ENCODE measurements around the gene SLC7A5.

Gene SLC7A5

GRCh38 chr16:87809150-87809902 lies 60.0 kb downstream of the SLC7A5 start:
- no peak for TF ChIP-seq USF1 (IDR thresholded peaks at IDR 0.05)
- no peak for TF ChIP-seq MAX (IDR thresholded peaks at IDR 0.05)
- TF ChIP-seq ZBTB7A (IDR thresholded peaks at IDR 0.05; ENCODE audit: low read depth): no peak
- TF ChIP-seq NFIC (IDR thresholded peaks at IDR 0.05): no peak
- TF ChIP-seq TEAD4 (IDR thresholded peaks at IDR 0.05): no peak
- no peak for TF ChIP-seq CREB1 (IDR thresholded peaks at IDR 0.05; ENCODE audit: low read depth)
- TF ChIP-seq CEBPB (IDR thresholded peaks at IDR 0.05): no peak

- TF ChIP-seq REST (IDR thresholded peaks at IDR 0.05; ENCODE audit: low read depth) (no peak), CEBPB (IDR thresholded peaks at IDR 0.05) (no peak), FOXM1 (IDR thresholded peaks at IDR 0.05; ENCODE audit: borderline replicate concordance, low read depth) (no peak), TEAD4 (IDR thresholded peaks at IDR 0.05) (no peak), ZBTB7A (IDR thresholded peaks at IDR 0.05; ENCODE audit: low read depth) (no peak), CREB1 (IDR thresholded peaks at IDR 0.05; ENCODE audit: low read depth) (no peak), MAX (IDR thresholded peaks at IDR 0.05) (no peak), TCF12 (IDR thresholded peaks at IDR 0.05; ENCODE audit: low read depth) (no peak), RAD21 (IDR thresholded peaks at IDR 0.05; ENCODE audit: low read depth) (no peak), USF1 (IDR thresholded peaks at IDR 0.05) (no peak), TAF1 (IDR thresholded peaks at IDR 0.05; ENCODE audit: low read depth) (no peak), EGR1 (IDR thresholded peaks at IDR 0.05) (no peak), YY1 (IDR thresholded peaks at IDR 0.05; ENCODE audit: low read depth) (no peak), NFIC (IDR thresholded peaks at IDR 0.05) (no peak), EP300 (IDR thresholded peaks at IDR 0.05; ENCODE audit: borderline replicate concordance) (no peak)
Measured at GRCh38 chr16:87808108-87808507, 61.2 kb downstream of the SLC7A5 start.

GRCh38 chr16:87806641-87807546 lies 62.4 kb downstream of the SLC7A5 start:
- TF ChIP-seq NFIC (IDR thresholded peaks at IDR 0.05) (peak; percentile 70; the same call in 1 of the 2 replicates), ZBTB7A (IDR thresholded peaks at IDR 0.05; ENCODE audit: low read depth) (0 out of 2 replicates have a peak, but pooled peaks have one; percentile 43), YY1 (IDR thresholded peaks at IDR 0.05; ENCODE audit: low read depth) (peak; percentile 64; the same call in 1 of the 2 replicates), EGR1 (IDR thresholded peaks at IDR 0.05) (no peak), REST (IDR thresholded peaks at IDR 0.05; ENCODE audit: low read depth) (no peak), RAD21 (IDR thresholded peaks at IDR 0.05; ENCODE audit: low read depth) (peak; percentile 6; the same call in 1 of the 2 replicates), TAF1 (IDR thresholded peaks at IDR 0.05; ENCODE audit: low read depth) (no peak), USF1 (IDR thresholded peaks at IDR 0.05) (no peak), MAX (IDR thresholded peaks at IDR 0.05) (peak; percentile 80), TEAD4 (IDR thresholded peaks at IDR 0.05) (peak; percentile 51; the same call in 1 of the 2 replicates), CREB1 (IDR thresholded peaks at IDR 0.05; ENCODE audit: low read depth) (no peak), CEBPB (IDR thresholded peaks at IDR 0.05) (peak; percentile 66), TCF12 (IDR thresholded peaks at IDR 0.05; ENCODE audit: low read depth) (peak; percentile 67; the same call in 1 of the 2 replicates), EP300 (IDR thresholded peaks at IDR 0.05; ENCODE audit: borderline replicate concordance) (peak; percentile 67), FOXM1 (IDR thresholded peaks at IDR 0.05; ENCODE audit: borderline replicate concordance, low read depth) (peak; percentile 29; the same call in 1 of the 2 replicates)

- TF ChIP-seq CEBPB (IDR thresholded peaks at IDR 0.05) (no peak), REST (IDR thresholded peaks at IDR 0.05; ENCODE audit: low read depth) (no peak), TEAD4 (IDR thresholded peaks at IDR 0.05) (no peak), FOXM1 (IDR thresholded peaks at IDR 0.05; ENCODE audit: borderline replicate concordance, low read depth) (no peak), EGR1 (IDR thresholded peaks at IDR 0.05) (no peak), TCF12 (IDR thresholded peaks at IDR 0.05; ENCODE audit: low read depth) (no peak), MAX (IDR thresholded peaks at IDR 0.05) (no peak), TAF1 (IDR thresholded peaks at IDR 0.05; ENCODE audit: low read depth) (no peak), CREB1 (IDR thresholded peaks at IDR 0.05; ENCODE audit: low read depth) (no peak), ZBTB7A (IDR thresholded peaks at IDR 0.05; ENCODE audit: low read depth) (no peak), EP300 (IDR thresholded peaks at IDR 0.05; ENCODE audit: borderline replicate concordance) (no peak), YY1 (IDR thresholded peaks at IDR 0.05; ENCODE audit: low read depth) (no peak), USF1 (IDR thresholded peaks at IDR 0.05) (no peak)
Measured at GRCh38 chr16:87806261-87806640, 63.1 kb downstream of the SLC7A5 start.
